Omental fat pad (tissue), 4 donors: ENCODE results near the gene TRIP13. TPM values are rescaled to one million over a fixed set of nuclear protein-coding genes. Genes with fewer than 3 reads are reported as not detected.
"Not testable (repeated sequence)": the region's sequence is repeated elsewhere in the genome, so short reads cannot be mapped to it uniquely, and the experiment has no call there.

Experiments
- ATAC-seq: fragments of 150-250 bp; one replicate; pipeline ENCODE4 v1.9.1; 2016; ENCODE audit warnings: mild to moderate bottlenecking, moderate library complexity; ENCODE audit not compliant: low FRiP score
- DNase-seq: peaks from one replicate; pipeline ENCODE4 v3.0.0-alpha.2; 2019; ENCODE audit warnings: low spot score
- total RNA-seq, 4 donors: library from RNA; depleted of rRNA; stranded (reverse); fragments of >200 nt; gene quantifications; one replicate each; pipeline ENCODE4 v1.1.0, GENCODE V29; 2016
- TF ChIP-seq, protein P1 (sequence below), 3 donors: fragments of 450-650 bp; IDR thresholded peaks; one replicate each; pipeline ENCODE4 v1.5.1; 2016 to 2017; ENCODE audit warnings: antibody characterized with exemption in 3 of 3, mild to moderate bottlenecking in 3 of 3, moderate library complexity in 2 of 3

The TRIP13 gene
- total RNA-seq, 4 donors from 2014 or later, result 0.79 to 3.0 (median 0.93) TPM

- TF ChIP-seq, protein P1, sequence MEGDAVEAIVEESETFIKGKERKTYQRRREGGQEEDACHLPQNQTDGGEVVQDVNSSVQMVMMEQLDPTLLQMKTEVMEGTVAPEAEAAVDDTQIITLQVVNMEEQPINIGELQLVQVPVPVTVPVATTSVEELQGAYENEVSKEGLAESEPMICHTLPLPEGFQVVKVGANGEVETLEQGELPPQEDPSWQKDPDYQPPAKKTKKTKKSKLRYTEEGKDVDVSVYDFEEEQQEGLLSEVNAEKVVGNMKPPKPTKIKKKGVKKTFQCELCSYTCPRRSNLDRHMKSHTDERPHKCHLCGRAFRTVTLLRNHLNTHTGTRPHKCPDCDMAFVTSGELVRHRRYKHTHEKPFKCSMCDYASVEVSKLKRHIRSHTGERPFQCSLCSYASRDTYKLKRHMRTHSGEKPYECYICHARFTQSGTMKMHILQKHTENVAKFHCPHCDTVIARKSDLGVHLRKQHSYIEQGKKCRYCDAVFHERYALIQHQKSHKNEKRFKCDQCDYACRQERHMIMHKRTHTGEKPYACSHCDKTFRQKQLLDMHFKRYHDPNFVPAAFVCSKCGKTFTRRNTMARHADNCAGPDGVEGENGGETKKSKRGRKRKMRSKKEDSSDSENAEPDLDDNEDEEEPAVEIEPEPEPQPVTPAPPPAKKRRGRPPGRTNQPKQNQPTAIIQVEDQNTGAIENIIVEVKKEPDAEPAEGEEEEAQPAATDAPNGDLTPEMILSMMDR (IDR thresholded peaks at IDR 0.05), result no peak
- ATAC-seq (no peak), DNase-seq (no peak)
Observed at GRCh38 chr5:912280-913091, 19.8 kb downstream of the TRIP13 start.

GRCh38 chr5:914174-914573 lies 21.5 kb downstream of the TRIP13 start:
- no peak for ATAC-seq
- DNase-seq, result no peak
- TF ChIP-seq, protein P1 (IDR thresholded peaks at IDR 0.05), result no peak

- TF ChIP-seq, protein P1 (IDR thresholded peaks at IDR 0.05), result no peak
- no peak for ATAC-seq
- DNase-seq, result no peak
Observed at GRCh38 chr5:914612-915011, 21.9 kb downstream of the TRIP13 start.

GRCh38 chr5:915346-915745 lies 22.7 kb downstream of the TRIP13 start:
- not testable (repeated sequence) for DNase-seq, ATAC-seq

DNA sequence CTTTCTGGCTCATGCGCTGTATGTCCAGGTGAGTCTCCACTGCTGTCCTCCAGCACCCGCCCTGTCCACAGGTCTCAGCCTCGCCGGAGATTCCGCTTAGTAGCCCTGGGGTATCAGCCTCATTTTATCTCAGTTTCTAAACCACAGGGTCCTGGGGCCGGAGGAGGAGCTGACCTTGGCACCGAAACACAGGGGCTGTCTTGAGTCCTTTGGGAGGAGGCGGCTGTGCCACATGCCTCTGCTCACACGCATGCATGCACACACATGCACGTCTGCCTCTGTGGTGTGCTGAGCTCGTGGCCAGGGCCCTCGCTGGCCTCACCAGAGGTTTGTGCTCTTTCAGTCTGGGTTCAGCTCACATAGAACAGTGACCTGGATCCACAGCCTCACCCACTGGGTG lies 23.3 kb downstream of the TRIP13 start:
- TF ChIP-seq, protein P1 (IDR thresholded peaks at IDR 0.05), result no peak
- DNase-seq, result no peak
- no peak for ATAC-seq

DNA sequence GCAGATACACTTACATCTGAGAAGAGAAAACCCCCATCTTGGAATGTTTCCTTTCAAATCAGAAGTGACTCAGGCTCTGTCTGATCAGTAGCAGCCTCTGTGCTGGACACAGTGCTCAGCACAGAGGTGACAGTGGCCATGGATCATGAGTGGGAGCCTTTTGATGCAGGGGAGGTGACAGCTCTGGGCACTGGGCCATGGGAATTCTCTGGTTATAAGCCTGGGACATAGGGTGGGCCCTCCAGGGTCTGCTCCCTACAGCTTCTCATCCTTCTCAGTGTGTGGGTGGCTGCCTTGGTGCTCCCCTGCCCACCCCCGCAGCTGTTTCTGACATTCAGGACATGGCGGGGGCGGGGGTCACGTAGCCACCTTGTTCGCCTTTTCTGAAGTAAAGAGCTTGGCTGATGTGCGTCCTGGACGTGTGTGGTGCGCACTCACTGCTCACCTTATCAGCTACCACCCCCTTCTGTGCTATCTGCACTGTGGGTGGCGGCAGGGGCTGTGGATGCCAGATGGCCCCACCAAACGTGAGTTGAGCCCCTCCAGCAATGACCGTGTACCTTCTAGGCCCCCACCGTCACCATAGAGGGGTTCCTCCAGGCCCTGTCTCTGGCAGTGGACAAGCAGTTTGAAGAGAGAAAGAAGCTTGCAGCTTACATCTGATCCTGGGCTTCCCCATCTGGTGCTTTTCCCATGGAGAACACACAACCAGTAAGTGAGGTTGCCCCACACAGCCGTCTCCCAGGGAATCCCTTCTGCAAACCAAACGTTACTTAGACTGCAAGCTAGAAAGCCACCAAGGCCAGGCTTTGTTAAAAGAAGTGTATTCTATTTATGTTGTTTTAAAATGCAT lies 24.0 kb downstream of the TRIP13 start:
- TF ChIP-seq, protein P1 (IDR thresholded peaks at IDR 0.05), result no peak
- ATAC-seq (no peak), DNase-seq (no peak)

DNA sequence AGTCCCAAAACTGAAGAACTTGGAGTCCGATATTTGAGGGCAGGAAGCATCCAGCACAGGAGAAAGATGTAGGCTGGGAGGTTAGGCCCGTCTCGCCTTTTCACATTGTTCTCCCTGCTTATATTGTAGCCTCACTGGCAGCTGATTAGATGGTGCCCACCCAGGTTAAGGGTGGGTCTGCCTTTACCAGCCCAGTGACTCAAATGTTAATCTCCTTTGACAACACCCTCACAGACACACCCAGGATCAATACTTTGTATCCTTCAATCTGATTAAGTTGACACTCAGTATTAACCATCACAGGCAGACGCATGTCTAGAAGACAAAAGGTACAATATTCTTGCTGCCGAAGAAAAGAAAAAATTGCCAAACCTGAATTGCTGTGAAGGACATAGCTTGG lies 26.0 kb downstream of the TRIP13 start:
- DNase-seq, ATAC-seq: not testable (repeated sequence)
